ENCODE results near the gene CCS.

GRCh38 chr11:66591175-66591574 lies 1.8 kb upstream of the CCS start:
- TF ChIP-seq CTCF (IDR thresholded peaks at IDR 0.05; ENCODE audit: low read length): no peak
- no peak for TF ChIP-seq EZH2 (IDR thresholded peaks at IDR 0.05; ENCODE audit: borderline replicate concordance, low read length)
